Measurements from ENCODE around the gene PGM1.

PGM1 gene

DNA sequence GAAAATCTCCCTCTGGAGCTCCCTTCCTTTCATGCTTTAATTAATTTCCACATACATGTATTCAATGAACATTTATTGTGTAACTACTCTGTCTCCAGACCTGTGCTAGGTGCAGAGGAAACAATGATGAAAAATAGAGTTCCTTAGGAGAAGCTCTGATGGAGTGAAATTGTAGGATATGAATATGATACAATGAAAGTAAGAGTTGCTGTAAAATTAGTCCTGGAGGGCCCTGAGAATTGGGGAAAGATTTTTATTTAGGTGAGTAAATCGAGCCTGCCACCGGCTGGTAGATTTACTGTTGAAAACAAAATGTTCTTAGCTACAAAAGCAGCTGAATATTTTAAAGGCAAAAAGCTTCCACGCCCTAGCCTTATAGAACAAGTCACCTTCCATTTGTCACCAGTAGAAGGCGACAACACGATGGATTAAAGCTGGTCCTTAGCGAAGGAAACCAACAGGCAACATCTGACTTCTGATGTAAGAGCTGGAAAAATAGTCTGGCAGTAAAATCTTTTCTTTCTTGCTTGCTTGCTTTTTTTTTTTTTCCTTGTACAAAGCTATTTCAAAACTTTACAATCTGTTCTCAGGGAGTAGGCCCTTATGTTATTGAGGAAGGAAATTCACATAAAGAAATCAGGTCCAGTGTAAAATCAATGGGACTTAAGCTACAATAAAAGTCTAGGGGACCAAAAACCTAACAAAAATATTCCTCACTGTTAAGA is 98.7 kb downstream of the PGM1 start:
- no peak for DNase-seq (ENCODE audit: extremely low read depth in 1 of 2, low read depth in 1 of 2)

DNA sequence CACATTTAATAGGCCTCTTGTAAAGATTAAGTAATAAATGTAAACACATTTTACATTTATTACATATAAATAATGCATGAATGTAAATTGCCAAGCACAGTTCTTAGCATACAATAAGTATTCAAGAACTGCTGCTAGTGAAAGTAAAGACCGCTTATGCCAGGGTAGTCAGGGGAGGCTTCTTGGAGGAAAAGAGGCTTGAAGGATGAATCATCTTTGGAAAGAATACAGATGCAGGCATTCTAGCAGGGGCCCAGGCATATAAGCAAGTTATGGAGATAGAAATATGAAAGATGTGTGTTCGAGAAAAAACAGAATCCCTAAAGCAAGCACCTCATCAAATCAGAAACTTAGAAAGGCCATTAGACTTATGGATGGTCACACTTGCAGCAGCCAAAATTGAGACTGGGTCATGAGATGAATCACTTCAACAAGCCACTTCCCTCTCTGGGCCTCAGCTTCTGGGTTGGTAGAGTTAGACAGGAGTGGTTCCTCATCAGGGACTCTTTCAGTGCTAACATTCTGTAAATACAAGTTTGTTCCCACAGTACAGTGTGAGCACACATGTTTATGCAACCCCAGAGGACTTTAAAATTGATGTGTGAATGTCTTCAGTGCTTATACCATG is 100.8 kb downstream of the PGM1 start:
- DNase-seq (ENCODE audit: extremely low read depth in 1 of 2, low read depth in 1 of 2) = no peak

DNA sequence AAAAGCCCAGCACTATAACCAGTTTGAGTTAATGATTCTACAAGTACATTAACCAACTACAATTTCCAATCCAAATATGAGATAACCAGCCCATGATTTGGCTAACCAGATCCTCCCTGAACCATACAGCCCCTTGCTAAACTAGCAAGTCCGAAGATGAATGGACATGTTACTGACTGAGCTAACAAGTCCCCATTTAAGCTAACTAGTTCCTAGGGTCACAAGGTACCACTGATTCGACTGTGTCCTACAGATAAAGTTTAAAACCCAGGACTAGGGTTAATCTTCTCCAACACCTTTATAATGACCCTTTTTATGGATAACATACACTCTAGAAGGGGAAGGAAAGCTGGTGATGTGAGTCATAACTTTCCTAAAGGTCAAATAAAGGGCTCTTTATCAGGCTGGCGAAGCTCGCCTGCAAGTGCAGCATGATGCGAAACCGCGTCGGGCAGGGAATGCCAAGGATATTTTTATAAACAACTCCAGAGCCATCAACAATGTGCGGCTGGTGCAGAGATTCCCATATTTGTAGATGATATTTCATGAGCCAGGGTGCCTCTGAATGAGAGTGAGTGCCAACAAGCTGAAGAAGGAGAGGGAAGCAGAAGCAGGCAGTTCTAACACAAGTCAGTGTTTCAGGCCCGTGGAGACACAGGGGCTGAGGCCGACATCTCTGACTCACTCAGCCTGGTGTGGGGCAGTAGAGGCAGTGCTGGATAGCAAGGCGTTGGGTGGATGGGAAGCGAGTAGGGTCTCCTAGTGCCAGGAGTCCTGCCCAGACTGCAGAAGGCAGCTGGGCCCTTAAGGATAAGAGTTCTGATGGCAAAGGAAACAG is 105.0 kb downstream of the PGM1 start:
- DNase-seq (ENCODE audit: extremely low read depth in 1 of 2, low read depth in 1 of 2) = no peak

DNA sequence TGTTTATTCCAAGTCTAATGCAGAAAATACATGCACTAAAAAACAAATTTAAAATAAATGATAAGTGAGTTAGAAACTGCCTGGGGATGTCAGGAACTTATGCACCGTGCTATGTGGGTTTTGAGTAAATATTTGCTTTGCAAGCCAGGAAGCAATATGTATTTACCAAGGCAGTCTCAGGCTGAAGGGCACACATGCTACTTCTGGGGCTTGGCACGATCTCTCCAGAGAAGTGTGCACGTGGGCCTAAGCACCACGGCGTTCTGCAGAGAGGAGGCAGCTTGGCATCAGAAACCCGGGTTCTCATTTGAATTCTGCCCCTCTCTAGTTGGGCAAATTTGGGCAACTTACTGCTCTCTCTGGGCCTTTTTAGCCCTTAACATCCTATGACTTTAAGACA is 108.0 kb downstream of the PGM1 start:
- no peak for DNase-seq (ENCODE audit: extremely low read depth in 1 of 2, low read depth in 1 of 2)

DNA sequence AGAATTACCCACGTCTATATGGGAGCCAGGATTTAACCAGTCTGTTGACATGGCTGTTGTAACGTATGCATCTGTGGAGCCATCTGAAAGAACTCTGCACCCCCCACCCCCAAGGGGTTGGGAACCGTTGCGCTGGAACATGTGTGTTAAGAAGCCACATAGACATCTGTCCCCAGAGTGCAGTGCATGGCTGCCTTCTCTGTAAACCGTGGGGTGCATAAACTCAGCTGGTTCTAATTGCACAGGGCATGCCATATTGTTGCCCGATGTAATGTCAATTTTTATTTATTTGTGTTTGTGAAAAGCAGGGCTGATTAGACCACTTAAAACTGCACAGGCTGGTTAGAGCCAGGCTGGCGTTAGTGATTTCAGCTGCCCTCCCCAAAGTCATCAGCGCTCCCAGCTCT is 110.5 kb downstream of the PGM1 start:
- DNase-seq (ENCODE audit: extremely low read depth in 1 of 2, low read depth in 1 of 2) = no peak

DNA sequence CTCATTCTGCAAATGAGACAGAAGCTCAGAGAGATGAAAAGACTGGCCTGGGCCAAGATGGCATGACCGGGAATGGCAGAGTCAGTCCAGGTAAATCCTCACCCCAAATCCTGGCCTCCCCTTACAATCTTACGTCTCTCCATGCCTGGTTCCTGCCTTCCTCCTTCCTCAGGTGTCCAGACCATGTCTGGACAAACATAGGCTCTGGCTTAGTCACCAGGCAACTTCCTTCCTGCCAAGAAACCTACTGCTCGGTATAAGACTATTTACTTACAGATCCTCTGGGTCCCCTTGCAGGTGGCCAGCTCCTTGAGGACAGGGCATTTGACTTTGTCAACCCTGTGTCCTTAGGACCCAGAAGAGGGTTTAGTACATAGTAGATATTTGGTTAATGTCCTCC is 111.2 kb downstream of the PGM1 start:
- DNase-seq (ENCODE audit: extremely low read depth in 1 of 2, low read depth in 1 of 2) = no peak

DNA sequence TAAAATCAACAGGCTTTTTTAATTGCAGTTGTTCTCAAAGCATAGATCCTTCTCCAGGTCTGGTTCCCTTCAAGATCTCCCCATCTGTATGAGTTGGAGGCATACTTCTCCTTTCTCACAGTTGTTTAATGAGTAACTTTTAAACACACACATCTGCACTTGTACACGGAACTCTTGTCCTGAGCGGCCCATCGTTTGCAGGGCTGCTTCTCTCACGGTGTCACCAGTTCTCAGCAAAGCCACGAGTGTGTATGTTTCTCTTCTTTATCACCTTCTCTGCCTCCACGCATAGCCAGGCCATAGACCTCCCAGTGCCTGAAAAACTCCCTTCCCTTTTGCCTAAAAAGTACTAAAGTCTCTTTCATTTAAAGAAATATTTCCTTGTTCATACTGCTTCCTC is 111.9 kb downstream of the PGM1 start:
- no peak for DNase-seq (ENCODE audit: extremely low read depth in 1 of 2, low read depth in 1 of 2)

DNA sequence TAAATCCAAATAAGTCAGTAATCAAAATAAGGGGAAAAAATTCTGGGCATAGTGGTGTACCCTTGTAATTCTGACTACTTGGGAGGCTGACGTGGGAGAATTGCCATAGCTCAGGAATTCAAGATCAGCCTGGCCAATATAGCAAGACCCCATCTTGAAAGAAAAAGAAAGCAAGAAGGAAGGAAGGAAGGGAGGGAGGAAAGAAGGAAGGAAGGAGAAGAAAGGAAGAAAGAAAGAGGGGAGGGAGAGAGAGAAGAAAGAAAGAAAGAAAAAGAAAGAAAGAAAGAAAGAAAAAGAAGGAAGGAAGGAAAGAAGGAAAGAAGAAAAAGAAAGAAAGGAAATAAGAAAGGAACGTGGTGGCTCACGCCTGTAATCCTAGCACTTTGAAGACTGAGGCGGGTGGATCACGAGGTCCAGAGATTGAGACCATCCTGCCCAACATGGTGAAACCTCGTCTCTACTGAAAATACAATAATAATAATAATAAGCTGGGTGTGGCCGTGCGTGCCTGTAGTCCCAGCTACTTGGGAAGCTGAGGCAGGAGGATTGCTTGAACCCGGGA is 116.1 kb downstream of the PGM1 start:
- no peak for DNase-seq (ENCODE audit: extremely low read depth in 1 of 2, low read depth in 1 of 2)
